Chondrocyte (in vitro differentiated cells): Measurements from ENCODE around the gene HCFC1. TPM values are rescaled to one million over a fixed set of nuclear protein-coding genes. Genes with fewer than 3 reads are reported as not detected.

Experiments
- DNase-seq: peaks from one replicate; pipeline ENCODE4 v3.0.0; 2021; ENCODE audit warnings: mixed read lengths, low spot score
- H3K27ac Mint-ChIP-seq: one replicate; pipeline ENCODE4 v1.8.0; 2021; ENCODE audit warnings: mild to moderate bottlenecking, moderate library complexity, mixed read lengths; ENCODE audit not compliant: unreplicated experiment
- H3K27me3 Mint-ChIP-seq: 2 replicates; pipeline ENCODE4 v1.8.0; 2021; ENCODE audit warnings: low read depth, mixed read lengths
- H3K36me3 Mint-ChIP-seq: 2 replicates; pipeline ENCODE4 v1.8.0; 2021; ENCODE audit warnings: low read depth, mixed read lengths
- H3K4me1 Mint-ChIP-seq: 2 replicates; pipeline ENCODE4 v1.8.0; 2021; ENCODE audit warnings: low read depth, mild to moderate bottlenecking, mixed read lengths
- H3K4me3 Mint-ChIP-seq: one replicate; pipeline ENCODE4 v1.8.0; 2021; ENCODE audit warnings: mild to moderate bottlenecking, moderate library complexity, mixed read lengths; ENCODE audit not compliant: unreplicated experiment
- H3K9me3 Mint-ChIP-seq: 2 replicates; pipeline ENCODE4 v1.8.0; 2021; ENCODE audit warnings: low read depth, mixed read lengths
- CTCF ChIP-seq: fragments of 200-600 bp; sonication (generic); IDR thresholded peaks from 2 replicates; pipeline ENCODE4 v1.5.0; 2021; ENCODE audit warnings: antibody characterized with exemption, mild to moderate bottlenecking, moderate library complexity
- total RNA-seq: library from RNA; stranded (reverse); gene quantifications from 3 replicates; pipeline ENCODE4 v1.2.1, GENCODE V29; 2021

Gene HCFC1
- total RNA-seq, 1 donor from 2014 or later = 67.2 TPM

GRCh38 chrX:153945956-153946943 is 25.4 kb downstream of the HCFC1 start:
- H3K27ac Mint-ChIP-seq = no peak overlapping the region
- no peaks in the 10 kb centered on the region for H3K27me3 Mint-ChIP-seq
- no peak overlapping the region for H3K4me3 Mint-ChIP-seq
- no peaks in the 10 kb centered on the region for H3K9me3 Mint-ChIP-seq
- peaks cover 3% of the 10 kb centered on the region for H3K4me1 Mint-ChIP-seq
- H3K36me3 Mint-ChIP-seq = peaks cover 16% of the 10 kb centered on the region
- DNase-seq = no peak
- TF ChIP-seq CTCF = no peak

GRCh38 chrX:153944800-153945150 is 26.8 kb downstream of the HCFC1 start:
- H3K36me3 Mint-ChIP-seq = peaks cover 8% of the 10 kb centered on the region
- no peak for TF ChIP-seq CTCF
- H3K27ac Mint-ChIP-seq = no peak overlapping the region
- no peaks in the 10 kb centered on the region for H3K27me3 Mint-ChIP-seq
- DNase-seq = no peak
- peaks cover 3% of the 10 kb centered on the region for H3K4me1 Mint-ChIP-seq
- H3K9me3 Mint-ChIP-seq = no peaks in the 10 kb centered on the region
- H3K4me3 Mint-ChIP-seq = peak overlapping the region; percentile 67

- H3K27ac Mint-ChIP-seq = peak within 1 kb of the TSS; percentile 79
- TF ChIP-seq CTCF = no peak
These were observed 27.3 kb downstream of the HCFC1 start, which contains the start of gene RENBP for GRCh38 chrX:153944140-153944799. Gene RENBP, minus strand, starts transcription at chrX:153944643. Its CDS starts 33 bp downstream, at chrX:153944610.

GRCh38 chrX:153941336-153942252 is 30.0 kb downstream of the HCFC1 start:
- DNase-seq = no peak
- H3K27me3 Mint-ChIP-seq = no peaks in the 10 kb centered on the region
- TF ChIP-seq CTCF = no peak
- no peaks in the 10 kb centered on the region for H3K9me3 Mint-ChIP-seq
- H3K36me3 Mint-ChIP-seq = no peaks in the 10 kb centered on the region
- no peaks in the 10 kb centered on the region for H3K4me1 Mint-ChIP-seq
- no peak overlapping the region for H3K27ac Mint-ChIP-seq
- H3K4me3 Mint-ChIP-seq = no peak overlapping the region

More at GRCh38 chrX:153944140-153944799, 27.3 kb downstream of the HCFC1 start, which contains the start of gene RENBP:
- no peak for DNase-seq
- no peaks in the 10 kb centered on the region for H3K27me3 Mint-ChIP-seq
- no peaks in the 10 kb centered on the region for H3K9me3 Mint-ChIP-seq
- H3K4me1 Mint-ChIP-seq = peaks cover 3% of the 10 kb centered on the region
- peaks cover 6% of the 10 kb centered on the region for H3K36me3 Mint-ChIP-seq
- peak within 1 kb of the TSS; percentile 67 for H3K4me3 Mint-ChIP-seq
